Measurements from ENCODE around the gene ARSB.

Gene ARSB

DNA sequence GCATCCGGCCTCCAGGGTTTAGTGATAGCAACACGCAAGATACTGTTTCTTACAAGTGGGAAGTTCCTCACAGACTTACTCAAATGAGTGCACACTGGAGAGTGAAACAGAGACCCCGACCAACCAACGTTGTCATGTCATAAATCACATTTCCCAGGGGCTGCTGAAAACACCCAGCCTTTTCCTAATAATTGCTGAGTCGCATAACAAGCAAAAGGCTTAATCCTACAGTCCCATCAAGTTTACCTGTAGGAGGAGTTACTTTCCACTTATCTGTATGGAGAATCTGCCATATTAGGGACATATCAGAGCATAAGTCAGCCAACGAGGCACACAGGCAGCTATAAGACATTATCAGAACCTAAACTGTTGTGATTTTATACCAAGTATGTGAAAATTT, 180.1 kb downstream of the ARSB start:
- Histone ChIP-seq H3K4me1 (ENCODE audit: control extremely low read depth in 1 of 4, control insufficient read depth in 4 of 4, insufficient read depth in 4 of 4, low read length in 3 of 4) (no peaks in the 10 kb centered on the region), H3K4me3 (ENCODE audit: control insufficient read depth in 1 of 7, extremely low read depth in 1 of 7, insufficient read depth in 4 of 7, low read depth in 2 of 7, low read length in 6 of 7) (no peak overlapping the region), H3K9me3 (ENCODE audit: control extremely low read depth in 1 of 5, control insufficient read depth in 4 of 5, insufficient read depth in 2 of 5, low read depth in 1 of 5, low read length in 4 of 5) (peaks cover 0 to 10% (median 8%) of the 10 kb centered on the region in 5 experiments), H3K27ac (ENCODE audit: insufficient read depth in 1 of 2, low read depth in 1 of 2, low read length in 2 of 2, poor library complexity in 1 of 2, severe bottlenecking in 2 of 2) (no peak overlapping the region), H3K36me3 (ENCODE audit: control insufficient read depth in 4 of 4, insufficient read depth in 4 of 4, low read length in 3 of 4) (peaks cover 0 to 10% (median 3%) of the 10 kb centered on the region in 4 experiments), H3K27me3 (replicated peaks in 2 of 5; ENCODE audit: control insufficient read depth in 4 of 5, insufficient read depth in 5 of 5, low read length in 4 of 5) (no peaks in the 10 kb centered on the region)
- POLR2A ChIA-PET: no interaction called here
- 93% methylated on average over 3 of the region's 6 CpGs for WGBS (ENCODE audit: insufficient coverage)
- DNase-seq: no peak
- CTCF ChIA-PET: no interaction called here

DNA sequence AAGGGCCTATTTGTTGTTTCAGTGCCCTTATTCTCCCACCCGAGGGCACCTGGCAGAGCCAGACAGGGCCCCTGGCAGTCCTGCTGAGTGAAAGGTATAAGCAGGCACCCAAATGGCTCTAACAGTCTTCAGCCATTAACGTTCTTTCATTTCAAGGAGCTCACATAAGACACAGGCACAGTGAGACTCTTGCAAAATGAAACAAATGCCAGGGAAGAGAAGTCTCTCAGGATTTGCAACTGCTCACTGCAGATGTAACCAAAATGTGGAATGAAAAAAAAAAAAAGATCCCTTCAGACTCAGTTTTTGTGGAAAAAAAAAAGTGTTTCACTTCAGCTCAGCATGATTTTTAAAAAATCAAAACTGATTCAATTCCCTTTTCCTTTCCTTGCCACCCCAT, 181.2 kb downstream of the ARSB start:
- no peak for DNase-seq
- H3K27ac ChIP-seq (ENCODE audit: insufficient read depth in 1 of 2, low read depth in 1 of 2, low read length in 2 of 2, poor library complexity in 1 of 2, severe bottlenecking in 2 of 2): no peak overlapping the region
- no peaks in the 10 kb centered on the region for H3K4me1 ChIP-seq (ENCODE audit: control extremely low read depth in 1 of 4, control insufficient read depth in 4 of 4, insufficient read depth in 4 of 4, low read length in 3 of 4)
- peaks cover 0 to 10% (median 8%) of the 10 kb centered on the region in 5 experiments for H3K9me3 ChIP-seq (ENCODE audit: control extremely low read depth in 1 of 5, control insufficient read depth in 4 of 5, insufficient read depth in 2 of 5, low read depth in 1 of 5, low read length in 4 of 5)
- H3K4me3 ChIP-seq (ENCODE audit: control insufficient read depth in 1 of 7, extremely low read depth in 1 of 7, insufficient read depth in 4 of 7, low read depth in 2 of 7, low read length in 6 of 7): no peak overlapping the region
- CTCF ChIA-PET: no interaction called here
- H3K36me3 ChIP-seq (ENCODE audit: control insufficient read depth in 4 of 4, insufficient read depth in 4 of 4, low read length in 3 of 4): peaks cover 0 to 10% (median 3%) of the 10 kb centered on the region in 4 experiments
- H3K27me3 ChIP-seq (replicated peaks in 2 of 5; ENCODE audit: control insufficient read depth in 4 of 5, insufficient read depth in 5 of 5, low read length in 4 of 5): no peaks in the 10 kb centered on the region
- POLR2A ChIA-PET: no interaction called here
- 93% methylated on average over 2 of the region's 2 CpGs for WGBS (ENCODE audit: insufficient coverage)

DNA sequence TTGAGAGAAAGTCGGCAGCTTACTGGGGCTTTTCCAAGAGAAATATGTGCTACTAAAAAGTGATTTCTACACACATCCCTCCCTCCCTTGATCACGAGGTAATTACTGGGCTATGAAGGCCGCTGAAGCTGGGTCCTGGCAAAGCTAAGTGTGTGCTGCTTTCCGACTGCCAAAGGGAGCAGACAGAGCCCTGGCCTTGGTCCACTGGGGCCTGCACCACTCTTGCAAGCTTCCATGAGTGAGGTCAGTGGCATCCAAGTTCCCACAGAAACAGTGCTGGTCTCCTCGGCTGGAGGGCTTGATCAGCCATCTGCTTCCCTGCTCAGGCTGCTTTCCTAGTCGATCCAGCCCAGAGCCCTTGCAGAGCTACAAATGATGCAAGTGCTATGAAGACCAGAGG, 181.8 kb downstream of the ARSB start:
- no peak for DNase-seq
- ChIA-PET POLR2A (no interaction called here), CTCF (no interaction called here)
- Histone ChIP-seq H3K36me3 (ENCODE audit: control insufficient read depth in 4 of 4, insufficient read depth in 4 of 4, low read length in 3 of 4) (peaks cover 0 to 10% (median 3%) of the 10 kb centered on the region in 4 experiments), H3K27ac (ENCODE audit: insufficient read depth in 1 of 2, low read depth in 1 of 2, low read length in 2 of 2, poor library complexity in 1 of 2, severe bottlenecking in 2 of 2) (no peak overlapping the region), H3K27me3 (replicated peaks in 2 of 5; ENCODE audit: control insufficient read depth in 4 of 5, insufficient read depth in 5 of 5, low read length in 4 of 5) (no peaks in the 10 kb centered on the region), H3K4me3 (ENCODE audit: control insufficient read depth in 1 of 7, extremely low read depth in 1 of 7, insufficient read depth in 4 of 7, low read depth in 2 of 7, low read length in 6 of 7) (no peak overlapping the region), H3K4me1 (ENCODE audit: control extremely low read depth in 1 of 4, control insufficient read depth in 4 of 4, insufficient read depth in 4 of 4, low read length in 3 of 4) (no peaks in the 10 kb centered on the region), H3K9me3 (ENCODE audit: control extremely low read depth in 1 of 5, control insufficient read depth in 4 of 5, insufficient read depth in 2 of 5, low read depth in 1 of 5, low read length in 4 of 5) (peaks cover 0 to 10% (median 8%) of the 10 kb centered on the region in 5 experiments)
- WGBS (ENCODE audit: insufficient coverage): 100% methylated on average over 4 of the region's 6 CpGs

DNA sequence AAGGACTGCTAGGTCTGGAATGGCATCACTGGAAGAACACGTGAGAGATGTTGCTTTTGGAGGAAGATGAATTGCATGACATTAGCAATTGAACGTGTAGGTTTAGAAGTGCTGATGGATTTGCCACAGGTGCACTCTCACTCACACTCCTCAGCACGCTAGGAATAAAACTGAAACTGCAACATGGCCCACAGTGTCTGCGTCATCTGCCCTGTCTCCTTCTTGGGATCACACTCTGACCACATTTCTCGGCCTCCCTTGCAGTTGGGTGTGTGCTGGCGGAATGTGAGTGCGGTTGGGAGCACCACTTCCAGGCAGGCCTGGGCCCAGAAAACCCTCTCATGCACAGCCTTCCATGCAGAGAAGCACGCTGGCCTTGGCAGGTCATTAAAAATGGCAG, 183.7 kb downstream of the ARSB start:
- Histone ChIP-seq H3K27me3 (replicated peaks in 2 of 5; ENCODE audit: control insufficient read depth in 4 of 5, insufficient read depth in 5 of 5, low read length in 4 of 5) (no peaks in the 10 kb centered on the region), H3K27ac (ENCODE audit: insufficient read depth in 1 of 2, low read depth in 1 of 2, low read length in 2 of 2, poor library complexity in 1 of 2, severe bottlenecking in 2 of 2) (no peak overlapping the region), H3K4me3 (ENCODE audit: control insufficient read depth in 1 of 7, extremely low read depth in 1 of 7, insufficient read depth in 4 of 7, low read depth in 2 of 7, low read length in 6 of 7) (no peak overlapping the region), H3K36me3 (ENCODE audit: control insufficient read depth in 4 of 4, insufficient read depth in 4 of 4, low read length in 3 of 4) (peaks cover 0 to 10% (median 5%) of the 10 kb centered on the region in 4 experiments), H3K9me3 (ENCODE audit: control extremely low read depth in 1 of 5, control insufficient read depth in 4 of 5, insufficient read depth in 2 of 5, low read depth in 1 of 5, low read length in 4 of 5) (peaks cover 0 to 10% (median 8%) of the 10 kb centered on the region in 5 experiments), H3K4me1 (ENCODE audit: control extremely low read depth in 1 of 4, control insufficient read depth in 4 of 4, insufficient read depth in 4 of 4, low read length in 3 of 4) (no peaks in the 10 kb centered on the region)
- WGBS (ENCODE audit: insufficient coverage): 100% methylated on average over 8 of the region's 8 CpGs
- ChIA-PET POLR2A (no interaction called here), CTCF (no interaction called here)
- no peak for DNase-seq

DNA sequence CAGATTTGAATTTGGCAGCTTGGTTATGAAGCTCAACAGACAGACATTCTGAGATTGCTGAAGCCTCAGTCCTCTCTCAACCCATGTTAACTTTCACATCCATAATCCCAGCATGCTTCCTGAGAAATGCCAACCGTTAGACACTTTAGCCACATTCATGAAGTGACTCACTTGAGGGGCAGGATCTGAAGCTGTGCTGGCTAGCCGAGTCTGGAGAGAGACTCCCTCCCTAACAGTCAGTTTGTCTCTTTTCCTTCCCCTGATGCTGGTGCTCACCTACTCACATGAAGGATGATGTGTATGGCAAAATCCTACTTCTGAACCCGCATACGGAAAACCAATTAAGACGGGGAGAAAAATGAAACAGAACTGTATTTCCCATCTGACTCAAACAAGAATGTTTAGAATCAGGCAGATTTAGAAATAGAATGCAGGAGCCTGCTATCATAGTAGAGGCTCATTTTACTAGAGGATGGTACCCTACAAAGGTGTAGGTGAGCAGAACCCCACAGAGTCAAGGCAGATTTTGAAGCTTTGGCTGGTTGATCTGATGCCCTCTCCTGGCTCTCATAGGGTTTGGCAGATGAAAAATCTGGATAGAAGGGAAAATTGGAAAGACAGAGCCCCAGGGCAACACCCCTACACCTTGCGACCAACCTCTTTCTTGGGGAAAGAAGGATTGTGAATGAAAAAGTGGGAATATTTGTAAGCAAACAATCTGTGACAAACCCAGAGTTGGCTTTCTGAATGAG, 185.7 kb downstream of the ARSB start:
- Histone ChIP-seq H3K4me1 (ENCODE audit: control extremely low read depth in 1 of 4, control insufficient read depth in 4 of 4, insufficient read depth in 4 of 4, low read length in 3 of 4) (no peaks in the 10 kb centered on the region), H3K36me3 (ENCODE audit: control insufficient read depth in 4 of 4, insufficient read depth in 4 of 4, low read length in 3 of 4) (peaks cover 0 to 10% (median 5%) of the 10 kb centered on the region in 4 experiments), H3K9me3 (ENCODE audit: control extremely low read depth in 1 of 5, control insufficient read depth in 4 of 5, insufficient read depth in 2 of 5, low read depth in 1 of 5, low read length in 4 of 5) (peaks cover 0 to 10% (median 8%) of the 10 kb centered on the region in 5 experiments), H3K4me3 (ENCODE audit: control insufficient read depth in 1 of 7, extremely low read depth in 1 of 7, insufficient read depth in 4 of 7, low read depth in 2 of 7, low read length in 6 of 7) (no peak overlapping the region), H3K27me3 (replicated peaks in 2 of 5; ENCODE audit: control insufficient read depth in 4 of 5, insufficient read depth in 5 of 5, low read length in 4 of 5) (no peaks in the 10 kb centered on the region), H3K27ac (ENCODE audit: insufficient read depth in 1 of 2, low read depth in 1 of 2, low read length in 2 of 2, poor library complexity in 1 of 2, severe bottlenecking in 2 of 2) (no peak overlapping the region)
- no peak for DNase-seq
- ChIA-PET CTCF (no interaction called here), POLR2A (no interaction called here)
- 100% methylated on average over 6 of the region's 6 CpGs for WGBS (ENCODE audit: insufficient coverage)

DNA sequence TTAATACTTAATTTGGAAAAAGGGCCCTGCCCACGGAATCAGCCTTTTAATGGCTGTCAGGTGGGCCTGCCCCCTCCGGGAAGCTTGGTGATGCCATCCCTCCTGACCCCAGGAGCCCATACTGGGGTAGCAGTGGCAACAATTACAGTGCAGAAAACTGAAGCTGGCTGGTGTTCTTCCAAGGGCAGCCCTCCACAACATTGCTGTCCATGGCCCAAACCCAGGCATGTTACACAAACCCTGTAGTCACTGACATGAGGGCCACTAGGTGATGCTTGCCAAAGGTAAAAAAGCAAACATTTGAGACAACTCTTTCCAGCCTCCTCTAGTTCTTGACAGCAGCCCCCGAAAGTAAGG, 186.5 kb downstream of the ARSB start:
- CTCF ChIA-PET: no interaction called here
- 100% methylated on average over 3 of the region's 3 CpGs for WGBS (ENCODE audit: insufficient coverage)
- H3K9me3 ChIP-seq (ENCODE audit: control extremely low read depth in 1 of 5, control insufficient read depth in 4 of 5, insufficient read depth in 2 of 5, low read depth in 1 of 5, low read length in 4 of 5): peaks cover 0 to 10% (median 8%) of the 10 kb centered on the region in 5 experiments

DNA sequence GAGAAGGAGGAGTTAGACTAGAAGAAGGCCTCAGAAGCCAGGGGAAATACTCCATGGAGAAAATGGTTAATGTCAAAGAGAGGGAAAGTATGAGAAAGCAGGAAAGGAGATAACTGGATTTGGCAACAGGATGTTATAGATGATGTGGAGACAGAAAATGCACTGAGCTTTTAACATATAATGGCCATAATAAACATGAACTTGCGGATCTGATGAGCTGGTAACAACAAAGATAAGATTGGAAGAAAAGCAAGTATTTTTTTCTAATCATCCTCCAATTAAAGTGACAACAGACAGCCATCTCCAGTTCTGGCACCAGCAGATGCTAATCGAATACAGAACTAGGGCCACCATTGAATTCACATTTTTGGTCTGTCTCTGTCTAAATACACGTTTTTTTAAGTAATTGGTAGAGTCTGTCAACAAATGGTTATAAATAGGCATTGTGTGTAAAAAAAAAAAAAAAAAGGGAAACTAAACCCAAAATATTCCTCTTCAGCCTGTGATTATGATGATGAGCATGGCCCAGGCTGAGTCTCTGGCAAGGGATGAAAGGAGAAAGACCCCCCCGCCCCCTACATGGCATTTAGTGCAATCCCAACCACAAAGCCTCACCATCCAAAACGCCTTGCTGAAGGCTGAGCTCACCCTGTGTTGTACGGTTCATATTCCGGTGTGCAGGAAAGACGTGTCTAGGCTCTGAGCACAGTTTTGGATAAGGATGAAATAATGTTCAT, 187.0 kb downstream of the ARSB start:
- POLR2A ChIA-PET: no interaction called here

More for the DNA sequence above, 186.5 kb downstream of the ARSB start:
- no peak overlapping the region for H3K4me3 ChIP-seq (ENCODE audit: control insufficient read depth in 1 of 7, extremely low read depth in 1 of 7, insufficient read depth in 4 of 7, low read depth in 2 of 7, low read length in 6 of 7)
- H3K4me1 ChIP-seq (ENCODE audit: control extremely low read depth in 1 of 4, control insufficient read depth in 4 of 4, insufficient read depth in 4 of 4, low read length in 3 of 4): no peaks in the 10 kb centered on the region
- H3K27ac ChIP-seq (ENCODE audit: insufficient read depth in 1 of 2, low read depth in 1 of 2, low read length in 2 of 2, poor library complexity in 1 of 2, severe bottlenecking in 2 of 2): no peak overlapping the region
- H3K27me3 ChIP-seq (replicated peaks in 2 of 5; ENCODE audit: control insufficient read depth in 4 of 5, insufficient read depth in 5 of 5, low read length in 4 of 5): no peaks in the 10 kb centered on the region
- no peak for DNase-seq
- POLR2A ChIA-PET: no interaction called here
- peaks cover 0 to 10% (median 5%) of the 10 kb centered on the region in 4 experiments for H3K36me3 ChIP-seq (ENCODE audit: control insufficient read depth in 4 of 4, insufficient read depth in 4 of 4, low read length in 3 of 4)

More for the DNA sequence above, 187.0 kb downstream of the ARSB start:
- peaks cover 0 to 6% (median 5%) of the 10 kb centered on the region in 4 experiments for H3K36me3 ChIP-seq (ENCODE audit: control insufficient read depth in 4 of 4, insufficient read depth in 4 of 4, low read length in 3 of 4)
- H3K4me1 ChIP-seq (ENCODE audit: control extremely low read depth in 1 of 4, control insufficient read depth in 4 of 4, insufficient read depth in 4 of 4, low read length in 3 of 4): no peaks in the 10 kb centered on the region
- no peak overlapping the region for H3K4me3 ChIP-seq (ENCODE audit: control insufficient read depth in 1 of 7, extremely low read depth in 1 of 7, insufficient read depth in 4 of 7, low read depth in 2 of 7, low read length in 6 of 7)
- CTCF ChIA-PET: interaction anchor here (1.1 kb wide), 1 partner anchor 27 kb away, joined by 3 read pairs; no protein-coding TSS in a partner anchor
- H3K27ac ChIP-seq (ENCODE audit: insufficient read depth in 1 of 2, low read depth in 1 of 2, low read length in 2 of 2, poor library complexity in 1 of 2, severe bottlenecking in 2 of 2): no peak overlapping the region
- 100% methylated on average over 3 of the region's 8 CpGs for WGBS (ENCODE audit: insufficient coverage)
- peaks cover 0 to 10% (median 8%) of the 10 kb centered on the region in 5 experiments for H3K9me3 ChIP-seq (ENCODE audit: control extremely low read depth in 1 of 5, control insufficient read depth in 4 of 5, insufficient read depth in 2 of 5, low read depth in 1 of 5, low read length in 4 of 5)
- no peaks in the 10 kb centered on the region for H3K27me3 ChIP-seq (replicated peaks in 2 of 5; ENCODE audit: control insufficient read depth in 4 of 5, insufficient read depth in 5 of 5, low read length in 4 of 5)
- DNase-seq: no peak

Data from common myeloid progenitor, CD34-positive (primary cell).